Epithelial cell of proximal tubule (primary cell): ENCODE data around the gene SLC16A11. TPM values are rescaled to one million over a fixed set of nuclear protein-coding genes. Genes with fewer than 3 reads are reported as not detected.

Experiments used
- DNase-seq: peaks from one replicate; pipeline ENCODE4 v3.0.0-alpha.2; 2011; ENCODE audit warnings: low read depth
- H3K4me3 ChIP-seq: 2 replicates; pipeline ENCODE4 v1.5.1; 2011; ENCODE audit warnings: low read depth, mild to moderate bottlenecking, low read length
- total RNA-seq: library from RNA; depleted of rRNA; stranded (reverse); fragments of >200 nt; gene quantifications from 2 replicates; pipeline ENCODE4 v1.2.3, GENCODE V29; 2015
- TF ChIP-seq, protein P1 (sequence below): conservative IDR thresholded peaks from 2 replicates; pipeline ENCODE4 v1.5.1; 2012; ENCODE audit warnings: low read depth, mild to moderate bottlenecking, low read length

Gene SLC16A11
- total RNA-seq, 1 donor from 2014 or later = not detected

DNA sequence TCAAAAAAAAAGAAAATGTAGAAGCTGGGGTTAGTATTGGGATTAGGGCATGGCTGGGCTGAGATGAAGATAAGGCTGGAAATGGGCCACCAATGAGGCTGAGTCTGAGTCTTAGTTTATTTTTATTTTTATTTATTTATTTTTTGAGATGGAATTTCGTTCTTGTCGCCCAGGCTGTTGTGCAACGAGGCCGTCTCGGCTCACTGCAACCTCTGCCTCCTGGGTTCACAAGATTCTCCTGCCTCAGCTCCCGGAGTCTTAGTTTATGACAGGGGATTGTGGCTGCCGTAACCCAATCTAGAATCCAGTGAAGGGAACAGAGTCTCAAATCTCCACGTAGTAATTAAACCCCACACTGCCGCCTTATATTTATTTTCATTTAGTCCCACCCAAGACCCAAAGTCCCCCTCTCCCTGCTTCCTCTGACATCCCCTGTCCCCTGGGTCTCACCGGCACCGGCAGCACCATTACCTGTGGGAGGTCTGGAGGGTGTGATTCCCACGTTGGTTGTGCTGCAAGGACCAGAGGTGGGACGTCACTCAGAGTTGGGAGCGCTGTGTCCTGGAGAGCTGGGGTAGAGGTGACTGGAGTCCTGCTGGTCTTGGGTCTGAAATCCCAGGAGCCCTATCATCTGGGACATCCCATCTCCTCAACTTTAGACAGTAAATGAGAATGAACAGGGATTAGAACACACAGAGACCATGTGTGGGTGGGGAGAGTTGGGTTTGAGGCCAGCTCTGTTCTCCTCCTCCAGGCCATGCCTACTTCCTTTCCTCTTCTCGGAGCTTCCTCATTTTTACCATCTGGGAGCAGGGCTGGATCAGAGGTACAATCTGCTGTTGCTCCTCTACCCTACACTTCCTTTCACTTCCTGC lies 35.9 kb upstream of the SLC16A11 start, which contains the start of gene CLEC10A:
Gene CLEC10A (minus strand): TSS at position 671 of the 875 bp plus-strand sequence. CDS start 1,439 bp downstream, outside the sequence.
- DNase-seq = no peak
- no peak within 1 kb of the TSS for H3K4me3 ChIP-seq
- TF ChIP-seq, protein P1, sequence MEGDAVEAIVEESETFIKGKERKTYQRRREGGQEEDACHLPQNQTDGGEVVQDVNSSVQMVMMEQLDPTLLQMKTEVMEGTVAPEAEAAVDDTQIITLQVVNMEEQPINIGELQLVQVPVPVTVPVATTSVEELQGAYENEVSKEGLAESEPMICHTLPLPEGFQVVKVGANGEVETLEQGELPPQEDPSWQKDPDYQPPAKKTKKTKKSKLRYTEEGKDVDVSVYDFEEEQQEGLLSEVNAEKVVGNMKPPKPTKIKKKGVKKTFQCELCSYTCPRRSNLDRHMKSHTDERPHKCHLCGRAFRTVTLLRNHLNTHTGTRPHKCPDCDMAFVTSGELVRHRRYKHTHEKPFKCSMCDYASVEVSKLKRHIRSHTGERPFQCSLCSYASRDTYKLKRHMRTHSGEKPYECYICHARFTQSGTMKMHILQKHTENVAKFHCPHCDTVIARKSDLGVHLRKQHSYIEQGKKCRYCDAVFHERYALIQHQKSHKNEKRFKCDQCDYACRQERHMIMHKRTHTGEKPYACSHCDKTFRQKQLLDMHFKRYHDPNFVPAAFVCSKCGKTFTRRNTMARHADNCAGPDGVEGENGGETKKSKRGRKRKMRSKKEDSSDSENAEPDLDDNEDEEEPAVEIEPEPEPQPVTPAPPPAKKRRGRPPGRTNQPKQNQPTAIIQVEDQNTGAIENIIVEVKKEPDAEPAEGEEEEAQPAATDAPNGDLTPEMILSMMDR = no peak

DNA sequence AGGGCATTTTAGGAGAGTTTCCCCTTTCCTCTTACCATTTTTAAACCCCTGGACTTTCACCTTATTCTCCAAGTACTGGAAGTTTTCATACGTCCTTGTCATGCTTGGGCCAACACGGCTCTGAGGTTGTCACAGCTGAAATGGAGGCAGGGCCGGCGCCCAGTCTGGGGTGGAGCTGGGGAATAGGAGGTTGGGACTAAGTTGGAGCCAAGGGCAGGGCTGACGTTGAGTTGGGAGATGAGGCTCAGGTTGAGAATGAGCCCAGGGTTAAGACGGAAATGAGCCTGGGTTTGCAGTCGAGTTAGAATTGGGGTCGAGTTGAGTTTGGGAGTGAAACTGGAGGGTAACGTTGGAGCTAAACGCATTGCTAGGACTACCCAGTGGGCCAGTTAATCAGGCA lies 34.8 kb upstream of the SLC16A11 start:
- TF ChIP-seq, protein P1 = no peak
- no peak overlapping the region for H3K4me3 ChIP-seq
- no peak for DNase-seq

DNA sequence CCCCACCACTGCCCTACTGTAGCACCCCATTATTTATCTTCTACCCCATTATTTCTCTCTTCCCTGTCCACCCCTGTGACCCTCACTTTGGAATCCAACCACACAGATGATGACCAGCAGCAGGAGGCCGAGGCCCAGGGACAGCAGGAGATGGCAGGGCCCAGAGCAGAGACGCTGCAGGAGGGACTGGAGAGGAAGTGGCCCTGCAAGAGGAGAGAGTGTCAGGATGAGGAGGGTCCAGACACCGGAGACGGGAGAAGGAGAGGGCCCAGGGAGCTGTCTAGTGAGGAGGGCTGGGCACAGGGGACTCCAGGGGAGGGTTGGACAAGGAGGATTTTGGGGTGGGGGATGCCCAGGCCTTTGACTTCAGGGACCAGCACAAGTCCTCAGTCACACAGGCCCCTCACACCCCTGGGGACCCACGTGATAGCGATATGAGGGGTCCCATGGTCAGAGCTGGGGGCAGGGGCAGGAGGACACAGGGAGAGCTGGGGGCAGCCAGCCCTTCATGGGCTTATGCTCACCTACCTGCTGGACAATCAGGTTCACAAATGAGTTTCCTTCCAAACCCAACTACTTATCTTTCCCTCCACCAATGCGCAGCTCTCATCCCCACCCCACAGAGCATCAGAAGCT lies 34.1 kb upstream of the SLC16A11 start:
- H3K4me3 ChIP-seq = no peak overlapping the region
- DNase-seq = no peak
- TF ChIP-seq, protein P1 = no peak

DNA sequence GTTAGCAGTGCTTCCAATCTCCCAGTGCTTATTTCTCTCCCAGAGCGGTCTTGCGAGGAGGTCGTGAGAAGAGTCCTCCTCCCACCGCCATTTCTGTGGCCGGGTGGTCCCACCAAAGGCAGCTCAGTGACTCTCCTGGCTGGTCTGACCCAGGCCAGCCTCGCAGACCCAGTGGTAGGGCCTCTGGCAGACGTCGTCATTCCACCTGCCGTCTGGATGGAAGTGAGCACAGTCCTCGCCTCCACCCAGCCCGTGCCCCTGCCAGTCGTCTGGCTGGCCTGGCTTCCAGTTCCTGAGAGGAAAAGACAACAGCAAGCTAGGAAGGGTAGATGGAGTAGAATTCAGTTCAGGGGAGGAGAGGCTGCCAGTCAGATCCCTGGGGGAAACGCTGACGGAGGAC lies 31.0 kb upstream of the SLC16A11 start:
- TF ChIP-seq, protein P1 = no peak
- no peak for DNase-seq
- H3K4me3 ChIP-seq = no peak overlapping the region

DNA sequence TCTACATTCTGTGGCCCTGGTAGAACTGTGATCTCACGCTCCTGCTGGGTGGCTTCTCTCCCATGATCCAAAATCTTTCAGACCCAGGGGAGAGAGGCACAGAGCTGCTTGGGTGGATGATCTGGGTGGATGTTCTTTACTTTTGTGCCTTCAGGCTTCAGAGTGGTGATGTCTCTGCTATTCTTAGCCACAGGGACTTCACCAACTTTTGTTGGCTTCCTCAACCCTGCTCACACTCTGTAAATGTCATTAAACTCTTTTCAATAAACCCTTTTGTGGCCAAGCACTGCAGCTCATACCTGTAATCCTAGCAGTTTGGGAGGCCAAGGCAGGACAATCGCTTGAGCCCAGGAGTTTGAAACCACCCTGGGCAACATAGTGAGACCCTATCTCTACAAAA lies 28.5 kb upstream of the SLC16A11 start:
- no peak overlapping the region for H3K4me3 ChIP-seq
- DNase-seq = no peak
- TF ChIP-seq, protein P1 = no peak

DNA sequence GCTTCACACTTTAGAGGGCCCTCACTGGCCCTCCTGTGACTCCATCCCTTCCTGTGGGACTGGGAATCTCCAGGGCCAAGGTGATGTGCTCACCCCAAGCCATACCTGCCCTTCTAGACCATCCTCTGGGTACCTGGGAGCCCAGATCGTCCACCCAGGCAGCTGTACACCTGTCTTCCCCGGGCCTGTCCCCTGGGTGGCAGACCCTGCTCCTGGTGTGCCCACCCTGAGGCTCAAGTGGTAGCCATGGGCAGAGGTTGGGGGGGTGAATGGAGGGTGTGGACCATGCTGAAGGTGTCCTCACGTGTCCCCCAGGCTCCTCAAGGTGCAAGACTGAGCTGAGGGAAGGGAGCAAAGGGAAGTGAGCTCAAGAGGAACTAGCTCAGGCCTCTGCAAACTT lies 26.8 kb upstream of the SLC16A11 start:
- no peak overlapping the region for H3K4me3 ChIP-seq
- DNase-seq = no peak
- TF ChIP-seq, protein P1 = no peak
